Measurements from ENCODE around the gene LNX1.

DNA sequence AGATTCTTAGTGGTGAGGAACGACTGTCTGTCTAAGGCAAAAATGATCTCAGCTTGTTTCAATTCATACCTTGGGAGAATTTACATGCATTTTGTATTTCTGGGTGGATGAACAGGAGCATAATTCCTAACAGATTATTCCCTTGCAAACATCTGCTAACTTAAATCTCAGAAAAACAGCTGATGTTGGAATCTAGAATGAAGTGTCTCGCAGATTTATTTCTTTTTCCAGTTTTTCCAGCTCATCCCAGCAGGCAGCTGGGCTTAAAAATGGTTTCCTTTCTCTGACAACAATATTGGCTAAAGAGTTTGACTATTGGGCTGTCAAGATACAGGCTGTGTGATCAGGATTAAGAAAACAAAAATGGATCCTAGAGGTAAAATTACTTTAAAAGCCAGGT, 1.1 kb downstream of the LNX1 start:
- TF ChIP-seq, protein P1, sequence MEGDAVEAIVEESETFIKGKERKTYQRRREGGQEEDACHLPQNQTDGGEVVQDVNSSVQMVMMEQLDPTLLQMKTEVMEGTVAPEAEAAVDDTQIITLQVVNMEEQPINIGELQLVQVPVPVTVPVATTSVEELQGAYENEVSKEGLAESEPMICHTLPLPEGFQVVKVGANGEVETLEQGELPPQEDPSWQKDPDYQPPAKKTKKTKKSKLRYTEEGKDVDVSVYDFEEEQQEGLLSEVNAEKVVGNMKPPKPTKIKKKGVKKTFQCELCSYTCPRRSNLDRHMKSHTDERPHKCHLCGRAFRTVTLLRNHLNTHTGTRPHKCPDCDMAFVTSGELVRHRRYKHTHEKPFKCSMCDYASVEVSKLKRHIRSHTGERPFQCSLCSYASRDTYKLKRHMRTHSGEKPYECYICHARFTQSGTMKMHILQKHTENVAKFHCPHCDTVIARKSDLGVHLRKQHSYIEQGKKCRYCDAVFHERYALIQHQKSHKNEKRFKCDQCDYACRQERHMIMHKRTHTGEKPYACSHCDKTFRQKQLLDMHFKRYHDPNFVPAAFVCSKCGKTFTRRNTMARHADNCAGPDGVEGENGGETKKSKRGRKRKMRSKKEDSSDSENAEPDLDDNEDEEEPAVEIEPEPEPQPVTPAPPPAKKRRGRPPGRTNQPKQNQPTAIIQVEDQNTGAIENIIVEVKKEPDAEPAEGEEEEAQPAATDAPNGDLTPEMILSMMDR (optimal IDR thresholded peaks at IDR 0.05 in 1 of 3, IDR thresholded peaks at IDR 0.05 in 1 of 3, conservative IDR thresholded peaks at IDR 0.05 in 1 of 3; ENCODE audit: extremely low read depth in 1 of 3, insufficient read depth in 2 of 3, low read length in 3 of 3) = no peak
- no peak for TF ChIP-seq EZH2 (IDR thresholded peaks at IDR 0.05; ENCODE audit: low read length)
